HG03457 (cell line): ENCODE results near the gene WDR64.
A peak's percentile ranks its signal among the peaks of the same experiment; 100 is the strongest.
"Not testable (repeated sequence)": the region's sequence is repeated elsewhere in the genome, so short reads cannot be mapped to it uniquely, and the experiment has no call there.

Experiments
- ATAC-seq: cut with Tn5 transposase; IDR thresholded peaks from one replicate; pipeline ENCODE4 v1.9.1; 2021; ENCODE audit warnings: moderate number of reproducible peaks; ENCODE audit not compliant: unreplicated experiment

WDR64 gene

GRCh38 chr1:241654641-241655040 lies 2.6 kb downstream of the WDR64 start:
- no peak for ATAC-seq

GRCh38 chr1:241658081-241658793 lies 6.2 kb downstream of the WDR64 start:
- ATAC-seq: no peak

GRCh38 chr1:241659016-241659415 lies 6.9 kb downstream of the WDR64 start:
- not testable (repeated sequence) for ATAC-seq

- no peak for ATAC-seq
Measured at GRCh38 chr1:241660424-241660972, 8.4 kb downstream of the WDR64 start.

- ATAC-seq: no peak
Measured at GRCh38 chr1:241666419-241666818, 14.3 kb downstream of the WDR64 start.

GRCh38 chr1:241672301-241672700 lies 20.2 kb downstream of the WDR64 start:
- no peak for ATAC-seq

GRCh38 chr1:241674805-241675384 lies 22.8 kb downstream of the WDR64 start:
- no peak for ATAC-seq

- ATAC-seq: no peak
Measured at GRCh38 chr1:241675983-241676382, 23.9 kb downstream of the WDR64 start.

- ATAC-seq: peak; percentile 88
Measured at GRCh38 chr1:241677201-241677600, 25.1 kb downstream of the WDR64 start.

GRCh38 chr1:241678536-241678935 lies 26.5 kb downstream of the WDR64 start:
- ATAC-seq: no peak

GRCh38 chr1:241679404-241679803 lies 27.3 kb downstream of the WDR64 start:
- ATAC-seq: no peak

- no peak for ATAC-seq
Measured at GRCh38 chr1:241679961-241680360, 27.9 kb downstream of the WDR64 start.

- not testable (repeated sequence) for ATAC-seq
Measured at GRCh38 chr1:241681861-241682448, 29.9 kb downstream of the WDR64 start.

GRCh38 chr1:241682921-241683320 lies 30.8 kb downstream of the WDR64 start:
- no peak for ATAC-seq

- ATAC-seq: no peak
Measured at GRCh38 chr1:241684108-241684507, 32.0 kb downstream of the WDR64 start.

- no peak for ATAC-seq
Measured at GRCh38 chr1:241688940-241689368, 36.9 kb downstream of the WDR64 start.

- no peak for ATAC-seq
Measured at GRCh38 chr1:241695246-241696171, 43.4 kb downstream of the WDR64 start.

- no peak for ATAC-seq
Measured at GRCh38 chr1:241696172-241696814, 44.2 kb downstream of the WDR64 start.

- ATAC-seq: no peak
Measured at GRCh38 chr1:241696815-241697639, 44.9 kb downstream of the WDR64 start.

- ATAC-seq: no peak
Measured at GRCh38 chr1:241697640-241698018, 45.5 kb downstream of the WDR64 start.
